Hepatocyte (in vitro differentiated cells): ENCODE results near the gene PMP22. TPM values are rescaled to one million over a fixed set of nuclear protein-coding genes. Genes with fewer than 3 reads are reported as not detected.

ENCODE experiments used
- DNase-seq: peaks from one replicate; pipeline ENCODE4 v3.0.0-alpha.2; 2016; ENCODE audit warnings: low spot score
- H2AFZ ChIP-seq: fragments of 200-600 bp; sonication (generic); 2 replicates; pipeline ENCODE4 v1.6.0; 2016; ENCODE audit warnings: antibody characterized with exemption, mild to moderate bottlenecking
- H3K27ac ChIP-seq: fragments of 200-600 bp; sonication (generic); 2 replicates; pipeline ENCODE4 v1.5.1; 2016; ENCODE audit warnings: mild to moderate bottlenecking
- H3K27me3 ChIP-seq: fragments of 200-600 bp; sonication (generic); 2 replicates; pipeline ENCODE4 v1.6.1; 2016
- H3K36me3 ChIP-seq: fragments of 200-600 bp; sonication (generic); replicated peaks from 2 replicates; pipeline ENCODE4 v1.5.1; 2016; ENCODE audit warnings: low read depth; ENCODE audit not compliant: insufficient read depth
- H3K4me1 ChIP-seq: fragments of 200-600 bp; sonication (generic); 2 replicates; pipeline ENCODE4 v1.5.1; 2016; ENCODE audit warnings: mild to moderate bottlenecking, moderate library complexity; ENCODE audit not compliant: insufficient read depth
- H3K4me2 ChIP-seq: fragments of 200-600 bp; sonication (generic); 2 replicates; pipeline ENCODE4 v1.6.0; 2016
- H3K4me3 ChIP-seq: fragments of 200-600 bp; sonication (generic); 2 replicates; pipeline ENCODE4 v1.5.1; 2016; ENCODE audit warnings: mild to moderate bottlenecking
- H3K79me2 ChIP-seq: fragments of 200-600 bp; sonication (generic); 2 replicates; pipeline ENCODE4 v1.6.0; 2017; ENCODE audit warnings: mild to moderate bottlenecking
- H3K9me2 ChIP-seq: fragments of 200-600 bp; sonication (generic); replicated peaks from 2 replicates; pipeline ENCODE4 v1.6.0; 2017; ENCODE audit warnings: mild to moderate bottlenecking; ENCODE audit not compliant: insufficient read depth
- H3K9me3 ChIP-seq: fragments of 200-600 bp; sonication (generic); 2 replicates; pipeline ENCODE4 v1.5.1; 2016; ENCODE audit warnings: low read depth, mild to moderate bottlenecking
- H4K20me1 ChIP-seq: fragments of 200-600 bp; sonication (generic); 2 replicates; pipeline ENCODE4 v1.6.0; 2016; ENCODE audit warnings: mild to moderate bottlenecking; ENCODE audit not compliant: insufficient read depth, poor library complexity, severe bottlenecking
- CTCF ChIP-seq: fragments of 200-600 bp; sonication (generic); IDR thresholded peaks from 2 replicates; pipeline ENCODE4 v1.5.1; 2016; ENCODE audit warnings: antibody characterized with exemption, mild to moderate bottlenecking; ENCODE audit not compliant: poor library complexity
- EZH2 ChIP-seq: fragments of 200-600 bp; sonication (generic); IDR thresholded peaks from 2 replicates; pipeline ENCODE4 v1.6.1; 2016; ENCODE audit warnings: antibody characterized with exemption, mild to moderate bottlenecking, borderline replicate concordance
- EZH2phosphoT487 ChIP-seq: fragments of 200-600 bp; sonication (generic); IDR thresholded peaks from one replicate; pipeline ENCODE4 v1.6.1; 2018; ENCODE audit warnings: antibody characterized with exemption, mild to moderate bottlenecking, low read depth, moderate library complexity; ENCODE audit not compliant: unreplicated experiment, severe bottlenecking
- WGBS: methylation state at CpG from one replicate; pipeline ENCODE4 v1.1.6; 2016; ENCODE audit warnings: low lambda C conversion rate; ENCODE audit errors: missing lambda C conversion rate; 5-methylcytosine and 5-hydroxymethylcytosine counted together
- polyA plus RNA-seq: library from polyadenylated mRNA; unstranded; fragments of >200 nt; fragmentation: Nextera tagmentation; extraction: Ambion mirVana; gene quantifications from 2 replicates; pipeline ENCODE4 v1.2.1, GENCODE V29; 2016
- total RNA-seq: library from RNA; depleted of rRNA; stranded (reverse); fragments of >200 nt; gene quantifications from 2 replicates; pipeline ENCODE4 v1.2.3, GENCODE V29; 2014

Gene PMP22
- total and polyA plus RNA-seq, 2 experiments from 2014 or later = 111 to 163 TPM

DNA sequence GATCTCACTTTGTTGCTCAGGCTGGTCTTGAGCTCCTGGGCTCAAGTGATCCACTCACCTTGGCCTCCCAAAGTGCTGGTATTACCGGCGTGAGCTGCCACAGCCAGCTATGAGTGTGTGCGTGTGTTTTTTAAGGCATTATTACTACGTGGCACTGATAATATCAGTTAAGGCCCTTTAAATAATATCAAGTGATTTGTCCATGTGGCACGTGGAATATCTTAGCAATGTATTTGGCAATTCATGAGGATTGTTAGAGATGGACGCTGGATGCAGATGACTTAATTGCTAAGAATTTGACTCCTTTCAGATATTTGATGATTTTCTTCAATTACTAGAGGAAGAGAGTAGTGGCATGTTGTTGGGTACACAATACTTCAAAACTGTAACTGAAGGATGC lies 25.5 kb upstream of the PMP22 start:
- Histone ChIP-seq H3K36me3 (no peaks in the 10 kb centered on the region), H3K4me1 (no peaks in the 10 kb centered on the region), H3K27ac (no peak overlapping the region), H2AFZ (no peak overlapping the region), H3K4me2 (no peak overlapping the region), H3K9me3 (no peaks in the 10 kb centered on the region), H4K20me1 (no peaks in the 10 kb centered on the region), H3K4me3 (no peak overlapping the region), H3K27me3 (no peaks in the 10 kb centered on the region), H3K9me2 (no peaks in the 10 kb centered on the region), H3K79me2 (no peaks in the 10 kb centered on the region)
- no peak for TF ChIP-seq EZH2phosphoT487
- TF ChIP-seq EZH2 = no peak
- no peak for TF ChIP-seq CTCF
- 85% methylated on average over 6 of the region's 6 CpGs for WGBS
- DNase-seq = no peak

DNA sequence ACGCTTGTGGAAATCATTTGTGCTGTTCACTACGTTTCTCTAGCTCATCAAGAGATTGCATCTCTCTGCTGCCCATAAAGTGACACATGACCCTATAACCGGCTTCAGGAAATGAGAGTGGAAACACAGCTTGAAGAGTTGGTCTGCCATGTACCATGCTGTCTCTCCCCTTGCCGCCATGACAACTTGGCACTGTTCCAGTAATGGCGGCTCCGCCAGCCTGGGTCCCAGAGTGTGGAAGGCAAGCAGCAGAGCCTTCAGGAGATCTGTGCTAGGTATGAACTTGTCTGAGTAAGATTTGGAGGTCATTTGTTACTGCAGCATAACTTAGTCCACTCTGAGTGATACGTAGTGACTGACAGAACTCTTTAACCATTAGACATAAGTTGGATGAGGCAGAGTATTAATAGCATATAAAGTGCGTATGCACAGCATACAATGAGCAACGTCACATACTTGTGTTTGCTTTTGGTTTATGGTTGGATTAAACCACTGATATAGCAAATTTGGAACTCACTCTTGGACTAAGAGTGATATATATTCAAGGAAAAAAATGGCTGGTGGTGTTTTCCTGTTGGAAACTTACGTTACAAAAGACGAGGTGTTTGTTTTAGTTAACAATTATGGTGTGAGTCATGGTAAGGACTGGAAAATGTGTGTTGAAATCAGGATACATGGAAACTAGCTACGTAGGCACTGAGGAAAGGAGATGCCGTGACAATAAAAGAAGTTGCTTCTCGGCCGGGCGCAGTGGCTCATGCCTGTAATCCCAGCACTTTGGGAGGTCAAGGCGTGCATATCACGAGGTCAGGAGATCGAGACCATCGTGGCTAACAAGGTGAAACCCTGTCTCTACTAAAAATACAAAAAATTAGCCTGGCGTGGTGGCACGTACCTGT lies 24.4 kb upstream of the PMP22 start:
- no peaks in the 10 kb centered on the region for H3K4me1 ChIP-seq
- no peaks in the 10 kb centered on the region for H3K79me2 ChIP-seq
- WGBS = 71% methylated on average over 22 of the region's 22 CpGs
- no peak for TF ChIP-seq EZH2
- no peak for TF ChIP-seq CTCF
- TF ChIP-seq EZH2phosphoT487 = no peak
- no peaks in the 10 kb centered on the region for H3K36me3 ChIP-seq
- H2AFZ ChIP-seq = no peak overlapping the region
- peak; percentile 55 for DNase-seq
- H3K4me3 ChIP-seq = no peak overlapping the region
- no peaks in the 10 kb centered on the region for H3K9me3 ChIP-seq
- H3K4me2 ChIP-seq = no peak overlapping the region
- H3K27me3 ChIP-seq = no peaks in the 10 kb centered on the region
- H4K20me1 ChIP-seq = no peaks in the 10 kb centered on the region
- H3K9me2 ChIP-seq = no peaks in the 10 kb centered on the region
- H3K27ac ChIP-seq = peak overlapping the region; percentile 81

DNA sequence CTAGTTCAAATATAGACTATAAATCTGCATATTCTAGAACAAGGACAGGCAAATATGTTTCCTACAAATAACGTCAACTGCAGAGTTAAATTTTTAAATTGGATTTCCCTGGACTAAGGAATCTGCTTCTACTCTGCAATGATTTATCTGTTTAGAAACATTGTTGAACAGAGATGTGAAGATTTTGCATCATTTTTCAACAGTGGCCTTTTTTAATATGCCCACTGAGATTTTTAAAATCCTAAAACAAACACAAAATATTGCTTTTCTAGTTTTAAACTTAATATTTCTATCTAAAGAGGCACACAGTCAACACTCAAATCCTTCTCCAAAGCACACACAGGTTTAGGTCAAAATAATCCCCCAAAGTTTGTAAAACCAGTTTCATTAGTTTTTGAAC lies 23.7 kb upstream of the PMP22 start:
- no peaks in the 10 kb centered on the region for H3K27me3 ChIP-seq
- no peaks in the 10 kb centered on the region for H3K9me3 ChIP-seq
- no peaks in the 10 kb centered on the region for H4K20me1 ChIP-seq
- no peak overlapping the region for H3K4me3 ChIP-seq
- WGBS = 77% methylated on average over 1 of the region's 1 CpG
- H3K36me3 ChIP-seq = no peaks in the 10 kb centered on the region
- H3K9me2 ChIP-seq = no peaks in the 10 kb centered on the region
- no peaks in the 10 kb centered on the region for H3K79me2 ChIP-seq
- peak overlapping the region; percentile 81 for H3K27ac ChIP-seq
- TF ChIP-seq EZH2phosphoT487 (no peak), EZH2 (no peak), CTCF (no peak)
- H3K4me2 ChIP-seq = no peak overlapping the region
- no peaks in the 10 kb centered on the region for H3K4me1 ChIP-seq
- no peak for DNase-seq
- H2AFZ ChIP-seq = no peak overlapping the region
